Motor neuron (in vitro differentiated cells): ENCODE results near the gene DRC3. TPM values are rescaled to one million over a fixed set of nuclear protein-coding genes. Genes with fewer than 3 reads are reported as not detected.

Experiments used
- ATAC-seq, 8 experiments: fragments of 200-7000 bp; cut with Tn5 transposase; replicated peaks in 6 of 8; 2 replicates each; pipeline ENCODE4 v1.8.0; 2021; ENCODE audit warnings: mild to moderate bottlenecking in 8 of 8, moderate library complexity in 8 of 8
- H3K27ac ChIP-seq, 2 donors: fragments of 250-450 bp; sonication (Bioruptor Pico); 2 replicates each; pipeline ENCODE4 v1.9.0; 2021; ENCODE audit warnings: antibody characterized with exemption in 2 of 2, mild to moderate bottlenecking in 2 of 2, moderate library complexity in 1 of 2
- H3K4me1 ChIP-seq, 2 donors: fragments of 250-450 bp; sonication (Bioruptor Pico); replicated peaks in 1 of 2; 2 replicates each; pipeline ENCODE4 v1.6.1; 2021; ENCODE audit warnings: antibody characterized with exemption in 2 of 2, mild to moderate bottlenecking in 2 of 2, moderate library complexity in 1 of 2
- H3K4me3 ChIP-seq, 5 donors: fragments of 250-450 bp; sonication (Bioruptor Pico); 2 replicates each; pipeline ENCODE4 v1.9.0; 2021; ENCODE audit warnings: antibody characterized with exemption in 5 of 5, mild to moderate bottlenecking in 5 of 5, moderate library complexity in 4 of 5
- WGBS, 10 experiments: fragments of 450-650 bp; shearing (Covaris generic); methylation state at CpG; one replicate each; pipeline ENCODE4 v1.0.0; 2022; 5-methylcytosine and 5-hydroxymethylcytosine counted together
- in situ Hi-C, 9 experiments: fragments of 400-800 bp; cut with MboI; loops; one replicate each; pipeline ENCODE4 v1.15.0; 2021; ENCODE audit warnings: low sequenced_read_pairs in 9 of 9, low pct_unique_long_range_greater_than_20kb in 2 of 9; ENCODE audit not compliant: unreplicated experiment in 9 of 9
- total RNA-seq, 8 experiments: library from RNA; unstranded; fragments of 300-600 nt; gene quantifications; 2 replicates each; pipeline versions ENCODE4 v1.2.3 to v1.2.4, GENCODE V29; 2022

The DRC3 gene
- total RNA-seq, 8 experiments from 2014 or later: 2.2 to 31.4 (median 5.8) TPM

GRCh38 chr17:18025241-18025944, 52.7 kb downstream of the DRC3 start:
- WGBS, 10 experiments: 0 to 68% (median 53%) methylated on average over 1 to 4 of the region's 5 CpGs; no CpG with 5 or more reads in 2 of the 10 experiments
- in situ Hi-C loops: loop anchor here in 5 of 9 experiments (10.0 to 25.0 kb wide), 4 partner anchors 138 to 663 kb away; partner anchors contain the start of gene RAI1 (in 4 of the 5)
- Histone ChIP-seq H3K4me3 (no peak overlapping the region), H3K27ac (no peak overlapping the region), H3K4me1 (peaks cover 13 to 24% of the 10 kb centered on the region in 2 donors)
- peak in 7 of 8 experiments; percentile 41 to 70 (median 64) for ATAC-seq

- Histone ChIP-seq H3K4me3 (no peak overlapping the region), H3K4me1 (peaks cover 13 to 24% of the 10 kb centered on the region in 2 donors), H3K27ac (no peak overlapping the region)
- ATAC-seq: peak in 4 of 8 experiments; percentile 34 to 93 (median 65)
- in situ Hi-C loops: loop anchor here in 5 of 9 experiments (10.0 to 25.0 kb wide), 4 partner anchors 139 to 664 kb away; partner anchors contain the start of gene RAI1 (in 4 of the 5)
- WGBS, 10 experiments: 0 to 100% methylated on average over 1 of the region's 11 CpGs; no CpG with 5 or more reads in 8 of the 10 experiments
Observed at GRCh38 chr17:18025945-18026776, 53.5 kb downstream of the DRC3 start.

GRCh38 chr17:18027280-18027679, 54.6 kb downstream of the DRC3 start:
- in situ Hi-C loops: loop anchor here in 5 of 9 experiments (10.0 to 25.0 kb wide), 4 partner anchors 140 to 665 kb away; partner anchors contain the start of gene RAI1 (in 4 of the 5)
- ATAC-seq: no peak
- H3K4me1 ChIP-seq: peaks cover 13 to 24% of the 10 kb centered on the region in 2 donors
- H3K4me3 ChIP-seq: no peak overlapping the region
- peak overlapping the region in 1 of 2 donors; percentile 66 for H3K27ac ChIP-seq
- WGBS, 10 experiments: 80 to 100% (median 93%) methylated on average over 1 to 4 of the region's 6 CpGs; no CpG with 5 or more reads in 5 of the 10 experiments

- in situ Hi-C loops: loop anchor here in 5 of 9 experiments (10.0 to 25.0 kb wide), 4 partner anchors 141 to 666 kb away; partner anchors contain the start of gene RAI1 (in 4 of the 5)
- 17 to 88% (median 74%) methylated on average over 1 to 10 of the region's 11 CpGs for WGBS, 10 experiments
- ATAC-seq: peak in 5 of 8 experiments; percentile 51 to 78 (median 72)
- Histone ChIP-seq H3K4me1 (peaks cover 13 to 24% of the 10 kb centered on the region in 2 donors), H3K27ac (peak overlapping the region; percentile 29 to 66), H3K4me3 (no peak overlapping the region)
Observed at GRCh38 chr17:18028114-18028951, 55.7 kb downstream of the DRC3 start.

GRCh38 chr17:18028952-18029540, 56.4 kb downstream of the DRC3 start:
- peak overlapping the region in 1 of 2 donors; percentile 29 for H3K27ac ChIP-seq
- peak in 2 of 8 experiments; percentile 26 to 42 for ATAC-seq
- peaks cover 13 to 24% of the 10 kb centered on the region in 2 donors for H3K4me1 ChIP-seq
- no peak overlapping the region for H3K4me3 ChIP-seq
- in situ Hi-C loops: loop anchor here in 5 of 9 experiments (10.0 to 25.0 kb wide), 4 partner anchors 142 to 667 kb away; partner anchors contain the start of gene RAI1 (in 4 of the 5)
- WGBS, 10 experiments: 81 to 100% (median 97%) methylated on average over 1 to 6 of the region's 8 CpGs; no CpG with 5 or more reads in 3 of the 10 experiments

GRCh38 chr17:18031955-18032354, 59.3 kb downstream of the DRC3 start:
- Histone ChIP-seq H3K4me3 (no peak overlapping the region), H3K4me1 (peaks cover 13 to 24% of the 10 kb centered on the region in 2 donors), H3K27ac (no peak overlapping the region)
- no peak for ATAC-seq
- in situ Hi-C loops: loop anchor here in 6 of 9 experiments (10.0 to 25.0 kb wide), 4 partner anchors 137 to 670 kb away; partner anchors contain the start of gene RAI1 (in 4 of the 6)
- 60 to 100% (median 80%) methylated on average over 1 of the region's 2 CpGs; no CpG with 5 or more reads in 7 of the 10 experiments for WGBS, 10 experiments

- Histone ChIP-seq H3K27ac (no peak overlapping the region), H3K4me1 (peaks cover 9 to 14% of the 10 kb centered on the region in 2 donors), H3K4me3 (no peak overlapping the region)
- 0 to 60% (median 37%) methylated on average over 1 to 5 of the region's 5 CpGs; no CpG with 5 or more reads in 3 of the 10 experiments for WGBS, 10 experiments
- peak; percentile 81 to 94 (median 88) for ATAC-seq
- in situ Hi-C loops: loop anchor here in 6 of 9 experiments (10.0 to 25.0 kb wide), 4 partner anchors 139 to 671 kb away; partner anchors contain the start of gene RAI1 (in 4 of the 6)
Observed at GRCh38 chr17:18033442-18034099, 60.9 kb downstream of the DRC3 start.

GRCh38 chr17:18035704-18036103, 63.0 kb downstream of the DRC3 start:
- Histone ChIP-seq H3K4me3 (no peak overlapping the region), H3K4me1 (peaks cover 11 to 12% of the 10 kb centered on the region in 2 donors), H3K27ac (no peak overlapping the region)
- no peak for ATAC-seq
- in situ Hi-C loops: loop anchor here in 6 of 9 experiments (10.0 to 25.0 kb wide), 4 partner anchors 141 to 673 kb away; partner anchors contain the start of gene RAI1 (in 4 of the 6)
- 22 to 100% (median 80%) methylated on average over 1 to 2 of the region's 2 CpGs; no CpG with 5 or more reads in 3 of the 10 experiments for WGBS, 10 experiments

- no peak for ATAC-seq
- Histone ChIP-seq H3K4me1 (peaks cover 13 to 16% of the 10 kb centered on the region in 2 donors), H3K4me3 (no peak overlapping the region), H3K27ac (no peak overlapping the region)
- in situ Hi-C loops: loop anchor here in 6 of 9 experiments (10.0 to 25.0 kb wide), 4 partner anchors 143 to 675 kb away; partner anchors contain the start of gene RAI1 (in 4 of the 6)
- WGBS, 10 experiments: 68 to 100% (median 90%) methylated on average over 1 to 6 of the region's 6 CpGs; no CpG with 5 or more reads in 1 of the 10 experiments
Observed at GRCh38 chr17:18037486-18037885, 64.8 kb downstream of the DRC3 start.

- 0 to 25% (median 15%) methylated on average over 1 to 9 of the region's 13 CpGs; no CpG with 5 or more reads in 4 of the 10 experiments for WGBS, 10 experiments
- ATAC-seq: peak in 1 of 8 experiments; percentile 1
- H3K4me3 ChIP-seq: peak overlapping the region; percentile 52 to 82 (median 57)
- in situ Hi-C loops: loop anchor here in 6 of 9 experiments (10.0 to 25.0 kb wide), 4 partner anchors 143 to 676 kb away; partner anchors contain the start of gene RAI1 (in 4 of the 6)
- H3K27ac ChIP-seq: peak overlapping the region in 1 of 2 donors; percentile 44
- peaks cover 13 to 16% of the 10 kb centered on the region in 2 donors for H3K4me1 ChIP-seq
Observed at GRCh38 chr17:18038149-18038850, 65.6 kb downstream of the DRC3 start.
